ENCODE data around the gene CD69. TPM values are rescaled to one million over a fixed set of nuclear protein-coding genes. Genes with fewer than 3 reads are reported as not detected.

Gene CD69
- total RNA-seq, 1 experiment from 2014 or later = not detected

DNA sequence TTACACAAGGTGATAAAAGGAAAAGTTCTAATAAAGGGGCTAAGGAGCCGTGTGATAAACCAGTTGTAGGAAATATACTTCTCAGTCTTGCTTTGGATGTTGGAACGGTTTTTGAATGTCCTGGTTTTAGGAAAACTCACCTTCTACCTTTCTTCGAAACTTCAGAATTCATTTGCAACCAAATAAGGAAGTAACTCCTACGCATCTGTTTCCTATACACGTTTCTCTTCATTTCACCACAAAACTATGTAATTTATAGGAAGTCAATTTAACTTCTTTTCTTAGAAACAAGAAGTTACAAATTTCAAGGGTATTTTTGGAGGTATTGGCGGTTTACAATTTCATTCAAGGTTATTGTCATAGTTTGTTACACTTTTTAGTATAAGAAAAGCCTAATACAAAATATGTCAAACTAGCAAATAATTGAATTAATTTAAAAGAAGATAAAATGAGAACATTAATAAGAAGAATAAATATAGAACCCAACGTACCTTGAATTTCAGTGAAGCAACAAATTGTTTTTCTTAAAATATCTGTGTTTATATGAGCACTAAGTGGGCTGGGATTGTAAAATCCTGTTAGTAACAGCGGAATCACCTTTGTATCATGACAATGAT, 33.2 kb upstream of the CD69 start:
- H3K14ac ChIP-seq (ENCODE audit: insufficient read depth, low read length) = no peak overlapping the region
- H2BK15ac ChIP-seq (ENCODE audit: low read depth, low read length) = no peak overlapping the region
- TF ChIP-seq, protein P1, sequence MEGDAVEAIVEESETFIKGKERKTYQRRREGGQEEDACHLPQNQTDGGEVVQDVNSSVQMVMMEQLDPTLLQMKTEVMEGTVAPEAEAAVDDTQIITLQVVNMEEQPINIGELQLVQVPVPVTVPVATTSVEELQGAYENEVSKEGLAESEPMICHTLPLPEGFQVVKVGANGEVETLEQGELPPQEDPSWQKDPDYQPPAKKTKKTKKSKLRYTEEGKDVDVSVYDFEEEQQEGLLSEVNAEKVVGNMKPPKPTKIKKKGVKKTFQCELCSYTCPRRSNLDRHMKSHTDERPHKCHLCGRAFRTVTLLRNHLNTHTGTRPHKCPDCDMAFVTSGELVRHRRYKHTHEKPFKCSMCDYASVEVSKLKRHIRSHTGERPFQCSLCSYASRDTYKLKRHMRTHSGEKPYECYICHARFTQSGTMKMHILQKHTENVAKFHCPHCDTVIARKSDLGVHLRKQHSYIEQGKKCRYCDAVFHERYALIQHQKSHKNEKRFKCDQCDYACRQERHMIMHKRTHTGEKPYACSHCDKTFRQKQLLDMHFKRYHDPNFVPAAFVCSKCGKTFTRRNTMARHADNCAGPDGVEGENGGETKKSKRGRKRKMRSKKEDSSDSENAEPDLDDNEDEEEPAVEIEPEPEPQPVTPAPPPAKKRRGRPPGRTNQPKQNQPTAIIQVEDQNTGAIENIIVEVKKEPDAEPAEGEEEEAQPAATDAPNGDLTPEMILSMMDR (conservative IDR thresholded peaks at IDR 0.05) = no peak
- H4K20me1 ChIP-seq (ENCODE audit: control insufficient read depth, insufficient read depth, insufficient read length) = no peaks in the 10 kb centered on the region
- Mint-ChIP-seq H3K27me3 (ENCODE audit: low read depth) (no peaks in the 10 kb centered on the region; the same call in 1 of the 2 replicates), H3K4me1 (peaks cover 19 to 32% of the 10 kb centered on the region in 2 experiments), H3K9me3 (peaks cover 12% of the 10 kb centered on the region in 2 experiments), H3K4me3 (no peak overlapping the region), H3K27ac (no peak overlapping the region), H3K36me3 (ENCODE audit: insufficient read depth in 1 of 3, low read depth in 3 of 3) (peaks cover 4 to 16% (median 10%) of the 10 kb centered on the region in 3 experiments; a peak in 6 of 7 replicates)
- no peaks in the 10 kb centered on the region for H3K79me2 ChIP-seq (ENCODE audit: insufficient read depth, low read length)
- H3K23me2 ChIP-seq (ENCODE audit: insufficient read length, low read depth, low read length, poor library complexity, severe bottlenecking) = no peaks in the 10 kb centered on the region
- no peak overlapping the region for H4K5ac ChIP-seq (ENCODE audit: insufficient read length, low read depth, low read length)
- no peak overlapping the region for H4K91ac ChIP-seq (ENCODE audit: insufficient read length, low read depth, low read length)
- H2BK12ac ChIP-seq (ENCODE audit: insufficient read length, low read depth, low read length) = no peak overlapping the region
- no peak overlapping the region for H2BK5ac ChIP-seq (ENCODE audit: insufficient read length, low read length)
- peaks cover 2% of the 10 kb centered on the region; the same call in 1 of the 2 replicates for H3K4me1 ChIP-seq (ENCODE audit: insufficient read depth, low read length)
- H3T11ph ChIP-seq (ENCODE audit: low read length) = no peak overlapping the region
- no peak overlapping the region for H3K4ac ChIP-seq (ENCODE audit: low read depth, low read length)
- no peak overlapping the region for H4K8ac ChIP-seq (replicated peaks; ENCODE audit: insufficient read length, low read depth, low read length)
- H3K79me1 ChIP-seq (ENCODE audit: insufficient read depth, low read depth, low read length, poor library complexity, severe bottlenecking) = no peaks in the 10 kb centered on the region
- H3K4me2 ChIP-seq (ENCODE audit: insufficient read depth, insufficient read length, low read length) = no peak overlapping the region
- H2AK5ac ChIP-seq (ENCODE audit: insufficient read length, low read length) = no peak overlapping the region
- H3K9ac ChIP-seq (ENCODE audit: extremely low read depth, insufficient read length, low read length) = no peak overlapping the region
- H2AFZ ChIP-seq (ENCODE audit: low read length) = no peak overlapping the region
- H3K18ac ChIP-seq (ENCODE audit: insufficient read length, low read depth, low read length) = no peak overlapping the region
- no peak for DNase-seq
- H3K27me3 ChIP-seq (ENCODE audit: insufficient read depth, low read length) = no peaks in the 10 kb centered on the region
- H3K27ac ChIP-seq (ENCODE audit: insufficient read length, low read depth, low read length) = no peak overlapping the region
- H3K23ac ChIP-seq (ENCODE audit: insufficient read length, low read depth, low read length) = no peak overlapping the region
- no peak overlapping the region for H3K56ac ChIP-seq (ENCODE audit: insufficient read length, low read depth, low read length)
- H2BK20ac ChIP-seq (ENCODE audit: low read depth, low read length, poor library complexity, severe bottlenecking) = no peak overlapping the region
- no peaks in the 10 kb centered on the region for H3K9me3 ChIP-seq (ENCODE audit: control insufficient read depth, low read depth, low read length)
- WGBS (ENCODE audit: extremely low coverage, insufficient read length, low lambda C conversion rate) = no CpG with 5 or more reads among the region's 8 CpGs
- no peak overlapping the region for H2BK120ac ChIP-seq (ENCODE audit: low read depth, low read length, poor library complexity, severe bottlenecking)

Data from H9 (cell line).